GM19395 (cell line): ENCODE data around the gene PPP2CA.

ENCODE experiments used
- ATAC-seq: cut with Tn5 transposase; IDR thresholded peaks from one replicate; pipeline ENCODE4 v1.9.1; 2021; ENCODE audit warnings: mild to moderate bottlenecking, moderate library complexity; ENCODE audit not compliant: unreplicated experiment

PPP2CA gene

GRCh38 chr5:134149571-134150303 lies 76.1 kb downstream of the PPP2CA start:
- ATAC-seq: no peak

GRCh38 chr5:134148986-134149539 lies 76.8 kb downstream of the PPP2CA start:
- no peak for ATAC-seq

GRCh38 chr5:134148316-134148715 lies 77.6 kb downstream of the PPP2CA start:
- no peak for ATAC-seq

- no peak for ATAC-seq
Measured at GRCh38 chr5:134146651-134147518, 79.0 kb downstream of the PPP2CA start.

GRCh38 chr5:134145779-134146581 lies 79.9 kb downstream of the PPP2CA start:
- peak; percentile 63 for ATAC-seq

GRCh38 chr5:134145041-134145757 lies 80.7 kb downstream of the PPP2CA start:
- no peak for ATAC-seq
